GM20431 (cell line): Measurements from ENCODE around the gene PEX14.

Source experiments
- in situ Hi-C: fragments of 300-500 bp; cut with MseI, MboI; formaldehyde crosslinking; loops from one replicate; pipeline ENCODE4 v1.15.0; 2020; ENCODE audit warnings: low sequenced_read_pairs; ENCODE audit not compliant: unreplicated experiment

PEX14 gene

DNA sequence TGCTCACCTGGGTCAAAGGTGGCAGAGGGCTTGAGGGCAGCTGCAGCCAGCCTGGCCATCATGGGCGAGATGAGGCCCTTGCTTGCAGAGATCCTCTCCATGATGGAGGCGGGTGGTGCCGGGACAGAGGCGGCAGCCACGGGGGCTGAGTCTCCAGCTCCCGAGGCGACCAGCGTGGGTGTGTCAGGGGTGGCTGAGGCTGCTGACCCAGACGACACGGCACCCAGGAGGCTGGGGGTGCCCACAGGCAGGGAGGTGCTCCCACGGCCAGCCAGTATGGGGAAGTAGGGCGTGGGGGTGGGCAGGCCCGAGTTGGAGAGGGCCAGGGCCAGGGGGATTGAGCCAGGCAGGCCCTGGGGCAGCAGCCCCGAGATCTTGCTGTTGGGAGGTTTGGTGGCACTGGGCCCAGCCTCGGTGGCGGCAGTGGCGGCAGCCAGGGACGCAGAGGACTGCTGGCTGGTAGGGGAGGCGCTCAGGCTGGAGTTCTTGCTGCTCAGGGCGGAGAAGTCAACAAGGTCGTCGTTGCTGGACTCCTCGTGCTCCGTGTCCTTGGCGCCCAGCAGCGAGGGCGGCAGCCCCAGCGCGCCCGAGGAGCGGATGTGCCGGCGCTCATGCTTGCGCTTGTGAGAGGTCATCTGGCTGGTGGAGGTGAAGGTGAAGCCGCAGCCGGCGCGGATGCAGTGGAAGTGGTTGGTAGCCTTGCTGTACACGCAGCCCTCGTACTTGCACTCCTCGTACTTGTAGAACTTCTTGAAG is 178.8 kb downstream of the PEX14 start:
- in situ Hi-C loops: no loop called here

DNA sequence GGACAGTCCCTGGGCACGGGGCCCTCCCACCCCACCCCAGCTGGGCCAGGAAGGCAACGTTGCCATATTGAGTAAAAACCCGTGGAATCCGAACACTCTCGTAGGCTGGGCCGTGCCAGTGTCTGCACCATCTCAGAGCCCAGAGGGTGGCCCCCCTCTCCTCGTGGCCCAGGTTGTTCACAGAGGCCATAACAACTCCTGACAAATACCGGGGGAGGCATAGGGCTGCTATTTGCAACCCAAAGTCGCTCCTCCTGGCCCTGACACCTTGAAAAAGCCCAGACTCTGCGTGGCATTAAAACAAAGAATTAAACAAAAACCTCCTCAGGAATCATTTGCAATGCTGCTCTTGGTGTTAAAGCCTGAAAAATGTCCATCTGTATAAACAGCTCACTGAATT is 180.3 kb downstream of the PEX14 start:
- in situ Hi-C loops: no loop called here

DNA sequence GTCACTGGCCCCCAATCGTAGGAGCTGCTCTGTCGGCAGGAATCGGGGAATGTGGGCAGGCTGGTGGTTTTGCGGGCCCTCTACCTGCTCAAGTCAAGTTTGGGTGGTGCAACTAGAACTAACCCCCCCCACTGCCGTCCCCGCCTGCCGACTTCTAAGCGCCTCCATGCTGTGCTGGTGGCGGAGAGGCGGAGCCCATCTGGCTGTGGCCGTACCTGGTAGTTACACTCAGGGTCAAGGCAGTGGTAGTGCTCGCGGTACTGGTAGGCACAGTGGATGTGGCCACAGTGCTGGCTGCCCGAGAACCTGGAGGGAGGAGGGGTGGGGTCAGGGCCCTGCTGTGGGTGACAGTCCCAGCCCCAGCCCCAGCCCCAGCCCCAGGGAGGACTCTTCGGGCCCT is 181.7 kb downstream of the PEX14 start:
- in situ Hi-C loops: no loop called here

DNA sequence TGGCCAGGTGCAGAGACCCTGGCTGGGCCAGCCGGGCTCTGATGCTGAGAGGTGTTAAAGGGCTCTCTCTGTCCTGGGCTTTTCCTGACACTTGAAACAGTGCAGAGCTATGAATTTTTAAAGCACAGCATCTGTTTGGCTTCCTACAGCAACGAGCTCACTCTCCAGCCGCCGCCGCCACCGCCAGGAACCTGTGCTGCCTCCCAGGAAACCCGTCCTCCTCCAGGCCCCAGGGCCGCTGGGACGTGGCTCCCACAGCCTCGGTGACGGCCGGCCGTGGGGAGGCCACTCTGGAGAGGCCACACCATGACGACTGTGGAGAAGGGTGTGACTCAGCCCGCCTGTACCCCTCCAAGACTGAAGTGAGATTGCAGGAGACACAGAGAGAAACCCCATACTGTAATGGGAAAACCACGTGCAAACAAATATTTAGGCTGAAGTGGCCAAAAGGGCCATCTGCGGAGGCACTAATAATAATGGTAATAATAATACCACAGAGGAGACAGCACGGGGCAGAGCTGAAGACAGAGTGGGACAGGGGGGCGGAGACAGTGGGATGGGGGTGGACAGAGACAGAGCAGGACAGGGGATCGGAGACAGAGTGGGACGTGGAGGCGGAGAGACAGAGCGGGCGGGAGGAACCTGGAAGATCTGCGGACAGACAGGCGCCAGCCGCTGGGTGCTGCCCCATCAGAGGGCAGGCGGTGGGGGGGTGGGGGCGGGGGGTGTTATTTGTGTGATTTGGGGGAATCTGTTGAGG is 182.5 kb downstream of the PEX14 start:
- in situ Hi-C loops: no loop called here

DNA sequence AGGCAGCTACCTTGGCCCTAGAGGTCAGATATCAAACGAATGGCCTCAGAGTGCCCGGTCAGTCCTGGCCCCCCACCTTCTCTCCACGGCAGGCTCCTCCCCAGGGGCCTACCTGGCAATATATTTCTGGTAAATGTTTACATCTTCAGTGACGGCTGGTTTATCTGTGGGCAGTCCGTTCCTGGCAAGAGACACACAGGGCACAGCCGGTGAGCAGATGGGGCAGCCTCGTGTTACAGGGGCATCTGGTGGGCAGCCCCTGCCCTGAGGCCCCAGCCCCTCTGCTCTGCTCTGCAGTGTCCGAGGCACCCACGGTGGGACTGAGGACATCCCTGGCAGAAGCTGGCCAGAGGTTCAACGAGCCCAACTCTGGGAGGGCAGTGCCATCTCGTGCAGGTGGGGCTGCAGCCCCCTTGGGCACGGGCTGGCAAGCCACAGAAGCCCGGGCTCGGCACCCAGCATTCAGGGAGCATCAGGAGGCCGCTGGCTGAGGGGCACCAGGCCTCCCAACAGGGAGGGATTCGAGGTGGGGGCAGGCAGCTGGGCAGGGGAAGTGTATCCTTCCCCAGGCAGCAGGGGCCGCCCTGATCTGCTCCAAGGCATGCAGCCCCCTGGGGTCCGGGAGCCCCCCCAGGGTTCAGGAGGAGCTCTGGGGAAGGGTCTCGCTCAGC is 183.8 kb downstream of the PEX14 start:
- in situ Hi-C loops: no loop called here

GRCh38 chr1:10659218-10659617 is 184.5 kb downstream of the PEX14 start:
- in situ Hi-C loops: no loop called here

DNA sequence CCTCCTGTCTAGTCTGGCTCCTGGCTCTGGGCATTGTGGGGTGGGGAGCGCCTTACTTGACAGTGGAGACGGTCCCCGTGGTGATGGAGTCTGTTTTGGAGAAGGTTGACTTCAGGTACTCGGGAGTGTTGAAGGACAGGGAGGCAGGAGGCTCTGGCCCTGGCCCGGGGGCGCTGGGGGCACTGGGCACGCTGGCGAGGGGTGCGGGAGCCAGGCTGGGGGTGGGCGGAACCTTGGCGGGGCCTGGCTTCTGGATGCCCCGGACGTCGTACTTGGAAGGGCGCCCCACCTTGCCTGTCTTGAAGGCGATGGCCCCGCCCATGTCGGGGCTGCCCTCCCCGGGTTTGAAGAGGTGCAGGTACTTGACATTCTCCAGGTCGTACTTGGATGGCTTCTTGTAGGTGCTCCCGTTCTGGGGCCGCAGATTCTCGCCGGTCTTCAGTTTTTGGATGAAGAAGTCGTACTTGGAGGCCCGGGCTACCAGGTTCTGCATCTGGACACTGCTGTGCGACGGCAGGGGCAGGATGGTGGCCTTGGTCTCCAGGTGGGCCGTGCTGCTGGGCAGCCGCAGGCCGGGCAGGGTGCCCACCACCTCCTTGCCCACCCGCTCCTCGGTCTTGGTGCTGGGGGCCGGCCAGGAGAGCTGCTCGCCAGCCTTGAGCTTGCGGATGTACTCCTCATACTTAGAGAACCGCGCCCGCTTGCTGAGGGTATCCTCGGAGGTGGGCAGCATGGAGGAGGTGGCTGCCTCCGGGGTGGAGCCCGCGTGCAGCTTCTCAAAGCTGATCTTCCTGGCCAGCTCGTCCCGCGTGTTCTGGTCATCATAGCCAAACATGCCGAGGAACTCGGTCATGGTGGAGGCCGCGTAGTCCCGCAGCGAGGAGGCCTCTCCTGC is 185.1 kb downstream of the PEX14 start:
- in situ Hi-C loops: no loop called here

GRCh38 chr1:10661453-10661852 is 186.7 kb downstream of the PEX14 start:
- in situ Hi-C loops: no loop called here

DNA sequence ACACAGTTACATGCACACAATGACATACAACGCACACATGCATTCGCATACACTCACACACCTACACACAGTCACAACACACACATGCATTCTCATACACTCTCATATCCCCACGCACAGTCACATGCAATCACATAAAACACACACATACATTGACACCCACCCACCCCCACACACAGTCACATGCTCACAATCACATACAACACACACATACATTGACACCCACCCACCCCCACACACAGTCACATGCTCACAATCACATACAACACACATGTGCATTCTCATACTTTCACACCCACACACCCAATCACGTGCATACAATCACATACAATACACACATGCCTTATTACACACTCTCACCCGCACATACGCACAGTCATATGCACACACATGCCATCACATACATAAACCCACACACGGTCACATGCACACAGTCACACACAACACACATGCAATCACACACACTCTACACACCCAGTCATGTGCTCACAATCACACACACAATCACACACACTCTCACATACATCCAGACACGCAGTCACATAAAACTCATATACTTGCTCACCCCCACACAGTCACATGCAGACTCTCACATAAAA is 187.4 kb downstream of the PEX14 start:
- in situ Hi-C loops: no loop called here

- in situ Hi-C loops: no loop called here
Measured at GRCh38 chr1:10662824-10663677, 188.3 kb downstream of the PEX14 start.

GRCh38 chr1:10663678-10664035 is 188.9 kb downstream of the PEX14 start:
- in situ Hi-C loops: no loop called here

GRCh38 chr1:10664251-10664650 is 189.5 kb downstream of the PEX14 start:
- in situ Hi-C loops: no loop called here

- in situ Hi-C loops: no loop called here
Measured at GRCh38 chr1:10665226-10665625, 190.5 kb downstream of the PEX14 start.

- in situ Hi-C loops: no loop called here
Measured at GRCh38 chr1:10665930-10666850, 191.4 kb downstream of the PEX14 start.

DNA sequence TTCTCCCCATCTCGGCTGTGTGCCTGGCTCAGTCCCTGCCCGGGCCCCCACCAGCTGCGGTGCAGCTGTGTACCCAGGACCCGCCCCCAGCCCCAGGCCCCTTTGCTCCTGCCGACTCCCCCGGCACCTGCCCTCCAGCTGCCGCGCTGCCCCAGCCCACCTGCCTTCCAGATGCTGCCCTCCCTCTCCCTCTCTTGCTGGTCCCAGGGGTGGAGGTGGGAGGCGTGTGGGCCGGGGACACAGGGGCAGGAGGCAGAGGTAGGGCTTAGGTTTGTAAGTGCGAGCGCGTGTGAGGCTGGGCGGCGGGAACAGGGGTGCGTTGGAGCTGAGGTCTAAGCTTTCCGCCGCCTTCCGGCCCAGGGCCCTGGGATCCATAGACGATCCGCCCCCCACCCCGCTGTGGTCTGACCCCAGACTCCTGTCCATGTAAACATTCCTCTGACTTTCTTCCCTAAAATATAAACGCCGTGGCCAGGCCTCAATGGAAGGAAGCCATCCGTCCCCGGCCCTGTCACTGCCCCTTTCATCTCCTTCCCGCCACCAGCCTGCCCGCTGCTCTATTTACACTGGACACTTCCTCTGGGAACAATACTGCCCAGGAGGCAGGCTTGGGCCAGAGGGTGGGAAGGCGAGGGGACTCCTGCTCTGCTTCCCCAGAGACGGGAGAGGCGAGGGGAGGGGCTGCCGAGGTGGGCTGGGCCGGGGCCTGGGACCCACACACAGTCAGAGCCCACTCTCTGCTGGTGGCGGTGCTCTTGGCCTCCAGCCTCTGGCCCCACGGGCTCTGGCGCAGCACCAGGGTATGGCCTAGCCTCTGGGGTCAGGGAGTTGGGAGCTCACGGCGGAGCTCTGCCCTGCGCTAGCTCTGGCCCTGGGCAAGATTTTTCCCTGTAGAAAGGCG is 193.4 kb downstream of the PEX14 start:
- in situ Hi-C loops: no loop called here

GRCh38 chr1:10669570-10669969 is 194.8 kb downstream of the PEX14 start:
- in situ Hi-C loops: no loop called here

GRCh38 chr1:10670190-10670589 is 195.4 kb downstream of the PEX14 start:
- in situ Hi-C loops: no loop called here
